ENCODE data around the gene SSTR4.

Gene SSTR4

DNA sequence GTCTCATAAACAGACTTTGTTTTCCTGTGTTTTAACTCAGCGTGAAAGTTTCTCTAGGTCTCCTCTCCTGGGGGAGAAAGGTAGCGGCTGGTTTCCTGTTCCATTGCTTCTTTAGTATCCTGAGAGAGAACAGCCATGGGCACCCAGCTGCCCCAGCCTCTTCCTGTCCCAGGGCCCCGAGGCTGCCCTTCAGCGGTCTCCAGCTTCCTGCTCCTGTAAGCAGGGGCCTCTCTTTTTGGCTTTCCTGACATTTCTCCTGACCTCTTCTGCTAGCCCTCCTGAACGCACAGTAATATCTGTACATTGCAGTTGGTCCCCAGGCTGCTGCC, 2.4 kb upstream of the SSTR4 start:
- TF ChIP-seq, protein P1, sequence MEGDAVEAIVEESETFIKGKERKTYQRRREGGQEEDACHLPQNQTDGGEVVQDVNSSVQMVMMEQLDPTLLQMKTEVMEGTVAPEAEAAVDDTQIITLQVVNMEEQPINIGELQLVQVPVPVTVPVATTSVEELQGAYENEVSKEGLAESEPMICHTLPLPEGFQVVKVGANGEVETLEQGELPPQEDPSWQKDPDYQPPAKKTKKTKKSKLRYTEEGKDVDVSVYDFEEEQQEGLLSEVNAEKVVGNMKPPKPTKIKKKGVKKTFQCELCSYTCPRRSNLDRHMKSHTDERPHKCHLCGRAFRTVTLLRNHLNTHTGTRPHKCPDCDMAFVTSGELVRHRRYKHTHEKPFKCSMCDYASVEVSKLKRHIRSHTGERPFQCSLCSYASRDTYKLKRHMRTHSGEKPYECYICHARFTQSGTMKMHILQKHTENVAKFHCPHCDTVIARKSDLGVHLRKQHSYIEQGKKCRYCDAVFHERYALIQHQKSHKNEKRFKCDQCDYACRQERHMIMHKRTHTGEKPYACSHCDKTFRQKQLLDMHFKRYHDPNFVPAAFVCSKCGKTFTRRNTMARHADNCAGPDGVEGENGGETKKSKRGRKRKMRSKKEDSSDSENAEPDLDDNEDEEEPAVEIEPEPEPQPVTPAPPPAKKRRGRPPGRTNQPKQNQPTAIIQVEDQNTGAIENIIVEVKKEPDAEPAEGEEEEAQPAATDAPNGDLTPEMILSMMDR (IDR thresholded peaks at IDR 0.05; ENCODE audit: low read depth, low read length), result no peak

DNA sequence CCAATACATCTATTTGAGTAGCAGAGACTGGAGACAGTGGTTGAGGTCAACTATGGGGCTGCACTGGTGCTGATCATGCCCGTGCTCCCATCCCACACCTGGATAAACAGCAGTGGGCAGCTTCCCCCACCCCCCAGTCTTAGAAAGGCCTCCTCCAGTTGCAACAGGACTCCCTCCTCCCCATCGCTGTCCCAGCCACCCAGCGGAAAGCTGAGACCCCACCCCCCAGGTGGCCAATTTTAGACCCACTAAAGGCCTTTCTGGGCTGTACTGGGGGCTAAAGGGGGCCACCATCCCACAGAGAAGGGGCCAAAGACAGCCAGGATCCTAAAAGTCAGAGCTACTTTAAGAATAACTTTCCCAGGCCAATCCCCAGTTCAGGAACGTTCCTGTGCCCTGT, 1.2 kb upstream of the SSTR4 start:
- no peak overlapping the region for H3K4me3 ChIP-seq (ENCODE audit: low read depth, low read length)
- TF ChIP-seq, protein P1 (IDR thresholded peaks at IDR 0.05; ENCODE audit: low read depth, low read length), result no peak

More for the DNA sequence above, 2.4 kb upstream of the SSTR4 start:
- no peak overlapping the region for H3K4me3 ChIP-seq (ENCODE audit: low read depth, low read length)

DNA sequence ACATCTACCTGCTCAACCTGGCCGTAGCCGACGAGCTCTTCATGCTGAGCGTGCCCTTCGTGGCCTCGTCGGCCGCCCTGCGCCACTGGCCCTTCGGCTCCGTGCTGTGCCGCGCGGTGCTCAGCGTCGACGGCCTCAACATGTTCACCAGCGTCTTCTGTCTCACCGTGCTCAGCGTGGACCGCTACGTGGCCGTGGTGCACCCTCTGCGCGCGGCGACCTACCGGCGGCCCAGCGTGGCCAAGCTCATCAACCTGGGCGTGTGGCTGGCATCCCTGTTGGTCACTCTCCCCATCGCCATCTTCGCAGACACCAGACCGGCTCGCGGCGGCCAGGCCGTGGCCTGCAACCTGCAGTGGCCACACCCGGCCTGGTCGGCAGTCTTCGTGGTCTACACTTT, 619 bp downstream of the SSTR4 start:
- TF ChIP-seq, protein P1 (IDR thresholded peaks at IDR 0.05; ENCODE audit: low read depth, low read length), result no peak
- no peak overlapping the region for H3K4me3 ChIP-seq (ENCODE audit: low read depth, low read length)

DNA sequence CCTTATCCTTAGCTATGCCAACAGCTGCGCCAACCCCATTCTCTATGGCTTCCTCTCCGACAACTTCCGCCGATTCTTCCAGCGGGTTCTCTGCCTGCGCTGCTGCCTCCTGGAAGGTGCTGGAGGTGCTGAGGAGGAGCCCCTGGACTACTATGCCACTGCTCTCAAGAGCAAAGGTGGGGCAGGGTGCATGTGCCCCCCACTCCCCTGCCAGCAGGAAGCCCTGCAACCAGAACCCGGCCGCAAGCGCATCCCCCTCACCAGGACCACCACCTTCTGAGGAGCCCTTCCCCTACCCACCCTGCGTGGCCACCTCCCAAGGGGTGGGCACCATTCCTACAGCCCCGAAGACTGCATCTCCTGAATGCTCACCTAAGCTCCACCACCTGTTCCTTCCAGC, 1.3 kb downstream of the SSTR4 start:
- H3K4me3 ChIP-seq (ENCODE audit: low read depth, low read length), result no peak overlapping the region
- TF ChIP-seq, protein P1 (IDR thresholded peaks at IDR 0.05; ENCODE audit: low read depth, low read length), result no peak

DNA sequence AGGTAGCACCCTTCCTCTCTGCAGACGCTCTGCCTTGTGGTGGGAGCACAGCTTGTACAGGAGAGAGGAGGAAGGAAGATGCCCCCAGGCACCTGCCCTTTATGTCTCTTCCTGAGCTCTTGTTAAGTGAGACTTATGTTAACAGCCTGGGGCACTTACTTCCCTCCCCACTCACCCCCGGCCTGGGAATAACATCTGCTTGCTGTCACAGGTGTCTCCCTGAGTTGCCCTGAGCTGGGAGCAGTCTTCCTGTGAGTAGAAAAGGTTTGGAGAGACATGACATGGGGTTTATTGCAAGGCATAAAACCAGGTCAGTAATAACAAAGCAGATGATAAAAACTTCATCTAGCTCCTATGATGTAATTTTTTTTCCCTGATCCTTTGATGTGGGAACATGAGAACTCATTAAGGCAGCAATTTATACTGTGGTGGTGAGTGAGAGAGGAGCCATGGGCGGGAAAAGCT, 1.9 kb downstream of the SSTR4 start:
- H3K4me3 ChIP-seq (ENCODE audit: low read depth, low read length), result no peak overlapping the region
- TF ChIP-seq, protein P1 (IDR thresholded peaks at IDR 0.05; ENCODE audit: low read depth, low read length), result no peak

DNA sequence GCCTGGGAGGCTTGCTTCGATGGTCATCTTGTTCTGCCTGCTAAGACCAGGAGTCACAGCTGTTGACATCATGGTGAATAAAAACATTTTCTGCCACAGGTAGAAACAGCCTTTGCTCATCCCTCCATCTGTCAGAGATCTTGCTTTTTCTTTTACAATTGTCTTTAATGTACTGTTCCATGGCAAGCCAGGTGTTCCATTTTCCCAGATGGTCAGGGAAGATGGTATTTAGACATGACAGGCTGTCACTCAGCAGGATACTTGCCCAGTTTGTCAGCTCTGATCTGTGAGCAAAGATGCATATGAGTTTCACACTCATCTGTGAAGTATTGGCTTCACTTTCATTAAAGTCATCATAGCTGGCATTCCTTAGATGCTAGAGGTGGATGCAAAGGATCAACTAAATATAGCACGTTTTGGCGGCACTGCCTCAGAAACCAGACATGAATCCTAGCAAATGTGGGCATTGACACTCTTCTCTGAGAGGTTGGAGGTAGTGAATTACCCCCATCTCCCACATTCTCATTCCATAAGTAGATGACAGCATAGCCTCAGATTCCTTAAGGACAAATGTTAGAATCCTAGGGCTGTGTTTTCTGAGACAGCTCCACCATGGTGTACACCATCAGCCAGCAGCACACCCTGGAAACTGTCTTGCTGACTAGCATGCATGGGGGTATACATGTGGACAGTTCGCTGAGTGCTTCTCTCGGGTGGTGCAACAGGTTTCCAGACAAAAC, 4.2 kb downstream of the SSTR4 start:
- TF ChIP-seq, protein P1 (IDR thresholded peaks at IDR 0.05; ENCODE audit: low read depth, low read length), result no peak
- H3K4me3 ChIP-seq (ENCODE audit: low read depth, low read length), result no peak overlapping the region

DNA sequence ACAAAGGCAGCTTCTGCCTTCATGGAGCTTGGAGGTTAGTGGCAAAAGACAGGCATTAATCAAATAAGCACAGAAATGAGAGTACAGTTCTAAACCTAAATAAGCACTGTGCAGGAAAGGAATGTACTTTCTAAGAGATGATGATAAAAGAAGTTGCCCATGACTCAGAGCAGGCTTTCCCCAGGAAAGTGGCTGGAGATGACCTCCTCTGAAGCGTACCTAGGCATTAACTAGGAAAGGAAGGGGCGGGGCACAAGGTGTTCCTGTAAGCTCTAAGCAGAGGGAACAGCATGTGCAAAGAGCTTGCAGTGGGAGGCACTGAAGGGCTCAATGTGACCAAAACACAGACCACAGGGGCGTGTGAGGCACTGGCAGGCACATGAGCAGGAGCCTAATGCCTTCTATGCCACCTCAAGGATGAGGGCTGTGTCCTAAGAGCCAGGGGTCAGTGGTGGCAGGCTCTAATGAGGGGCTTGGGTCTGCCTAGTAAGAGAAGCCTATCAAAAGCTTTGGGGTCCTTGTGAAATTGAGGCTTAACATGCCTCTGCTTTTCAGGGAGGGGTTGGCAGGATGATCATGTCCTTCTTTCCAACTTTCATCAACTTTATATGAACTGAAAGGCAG, 4.9 kb downstream of the SSTR4 start:
- H3K4me3 ChIP-seq (ENCODE audit: low read depth, low read length), result no peak overlapping the region
- TF ChIP-seq, protein P1 (IDR thresholded peaks at IDR 0.05; ENCODE audit: low read depth, low read length), result no peak

Measured in WI38 (cell line).